Fibroblast of mammary gland (primary cell): ENCODE measurements around the gene RPL10.

Experiments used
- DNase-seq: peaks from one replicate; pipeline ENCODE4 v3.0.0-alpha.2; 2010; ENCODE audit warnings: low read depth
- H3K4me3 ChIP-seq: 2 replicates; pipeline ENCODE4 v1.5.1; 2011; ENCODE audit warnings: low read depth, mild to moderate bottlenecking, low read length, moderate library complexity; ENCODE audit not compliant: control insufficient read depth
- TF ChIP-seq, protein P1 (sequence below): conservative IDR thresholded peaks from 2 replicates; pipeline ENCODE4 v1.5.1; 2011; ENCODE audit warnings: low read depth, low read length, inconsistent platforms; ENCODE audit not compliant: control insufficient read depth, insufficient read depth

Gene RPL10

DNA sequence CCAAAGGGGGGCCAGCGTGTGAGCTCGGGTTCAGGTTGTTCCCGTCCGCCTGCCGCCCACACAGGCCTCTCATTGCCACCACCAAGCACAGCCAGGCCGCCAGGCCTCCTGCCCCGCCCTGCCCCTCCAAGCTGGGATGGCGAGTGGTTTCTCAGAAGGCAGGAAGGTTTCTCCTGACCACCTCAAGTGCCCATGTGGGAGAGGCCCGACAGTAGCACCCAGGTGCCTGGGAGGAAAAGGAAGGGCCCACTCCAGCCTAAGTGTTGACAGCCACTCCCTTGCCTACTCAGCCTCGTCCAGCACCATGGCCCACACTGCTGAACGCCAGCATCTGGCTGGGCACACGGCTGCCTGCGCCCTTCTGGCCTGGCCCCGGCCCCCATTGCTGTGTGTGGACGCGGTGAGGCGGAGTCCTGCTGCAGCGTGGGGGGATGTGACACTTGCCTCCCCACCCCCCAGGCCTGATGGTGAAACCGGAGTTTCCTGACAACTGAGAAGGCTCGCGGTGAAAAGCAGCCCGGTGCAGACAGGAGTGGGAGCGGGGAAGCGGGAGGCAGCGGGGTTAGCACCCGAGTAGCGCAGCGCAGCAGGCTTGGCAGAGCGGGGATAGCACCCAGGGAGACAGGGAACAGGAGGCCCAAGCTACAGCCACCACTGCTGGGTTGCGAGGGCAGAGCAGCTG, 42.9 kb upstream of the RPL10 start:
- no peak for DNase-seq
- TF ChIP-seq, protein P1, sequence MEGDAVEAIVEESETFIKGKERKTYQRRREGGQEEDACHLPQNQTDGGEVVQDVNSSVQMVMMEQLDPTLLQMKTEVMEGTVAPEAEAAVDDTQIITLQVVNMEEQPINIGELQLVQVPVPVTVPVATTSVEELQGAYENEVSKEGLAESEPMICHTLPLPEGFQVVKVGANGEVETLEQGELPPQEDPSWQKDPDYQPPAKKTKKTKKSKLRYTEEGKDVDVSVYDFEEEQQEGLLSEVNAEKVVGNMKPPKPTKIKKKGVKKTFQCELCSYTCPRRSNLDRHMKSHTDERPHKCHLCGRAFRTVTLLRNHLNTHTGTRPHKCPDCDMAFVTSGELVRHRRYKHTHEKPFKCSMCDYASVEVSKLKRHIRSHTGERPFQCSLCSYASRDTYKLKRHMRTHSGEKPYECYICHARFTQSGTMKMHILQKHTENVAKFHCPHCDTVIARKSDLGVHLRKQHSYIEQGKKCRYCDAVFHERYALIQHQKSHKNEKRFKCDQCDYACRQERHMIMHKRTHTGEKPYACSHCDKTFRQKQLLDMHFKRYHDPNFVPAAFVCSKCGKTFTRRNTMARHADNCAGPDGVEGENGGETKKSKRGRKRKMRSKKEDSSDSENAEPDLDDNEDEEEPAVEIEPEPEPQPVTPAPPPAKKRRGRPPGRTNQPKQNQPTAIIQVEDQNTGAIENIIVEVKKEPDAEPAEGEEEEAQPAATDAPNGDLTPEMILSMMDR, result no peak
- H3K4me3 ChIP-seq, result no peak overlapping the region

DNA sequence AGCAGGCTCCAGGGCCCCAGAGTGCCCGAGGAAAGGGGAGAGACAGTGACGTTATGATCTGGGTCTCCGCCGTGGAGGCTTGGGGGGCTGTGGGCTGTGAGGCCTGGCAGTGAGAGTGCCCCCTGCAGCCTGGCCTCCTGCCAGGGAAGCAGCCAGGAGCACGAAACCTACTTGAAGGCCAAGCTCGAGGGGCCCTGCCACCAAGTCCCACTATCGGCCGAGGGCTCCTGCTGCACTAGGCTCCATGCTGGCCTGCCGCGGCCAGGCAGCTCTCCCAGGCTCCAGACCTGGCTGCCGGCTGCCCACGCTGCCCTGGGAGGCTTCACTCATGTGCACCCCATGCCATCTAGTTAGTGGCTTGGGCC, 42.4 kb upstream of the RPL10 start:
- no peak overlapping the region for H3K4me3 ChIP-seq
- DNase-seq, result no peak
- TF ChIP-seq, protein P1, result no peak

DNA sequence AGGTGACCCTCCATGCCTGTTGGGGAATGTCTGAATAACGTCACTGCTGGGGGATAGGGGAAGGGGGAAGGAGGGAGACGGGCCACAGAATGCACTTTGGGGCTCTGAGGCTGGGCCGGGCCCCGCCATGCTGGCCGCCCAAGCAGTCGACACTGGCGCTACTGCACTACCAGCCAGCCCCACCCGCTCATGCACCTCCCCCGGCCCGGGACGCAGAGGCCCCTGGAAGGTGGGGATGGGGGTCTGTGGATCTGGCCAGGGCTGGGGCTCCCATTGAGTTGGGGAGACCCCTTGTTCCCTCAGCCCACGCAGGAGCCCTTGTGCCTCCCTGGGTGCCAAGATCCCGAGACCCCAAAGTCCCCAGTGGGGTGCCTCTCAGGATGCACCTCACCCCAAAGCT, 41.6 kb upstream of the RPL10 start:
- DNase-seq, result no peak
- H3K4me3 ChIP-seq, result no peak overlapping the region
- TF ChIP-seq, protein P1, result no peak

DNA sequence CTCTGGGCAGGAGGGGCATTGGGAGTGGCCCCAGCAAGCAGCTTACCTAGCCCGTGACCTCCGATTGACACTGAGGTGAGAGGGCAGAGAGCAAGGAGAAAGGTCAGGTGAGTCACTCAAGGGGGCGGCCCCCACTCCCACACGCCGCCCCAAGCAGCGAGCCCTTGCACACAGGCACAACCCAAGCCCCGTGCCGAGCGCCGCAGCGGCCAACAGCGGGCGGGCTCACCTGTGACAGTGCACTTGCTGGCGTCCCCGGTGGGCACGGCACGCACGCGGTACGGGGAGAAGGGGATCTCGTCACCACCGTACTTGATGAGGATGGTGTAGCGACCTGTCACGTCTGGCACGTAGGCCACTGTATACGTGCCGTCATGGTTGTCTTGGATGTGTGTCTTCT, 41.0 kb upstream of the RPL10 start:
- TF ChIP-seq, protein P1, result no peak
- no peak overlapping the region for H3K4me3 ChIP-seq
- no peak for DNase-seq

DNA sequence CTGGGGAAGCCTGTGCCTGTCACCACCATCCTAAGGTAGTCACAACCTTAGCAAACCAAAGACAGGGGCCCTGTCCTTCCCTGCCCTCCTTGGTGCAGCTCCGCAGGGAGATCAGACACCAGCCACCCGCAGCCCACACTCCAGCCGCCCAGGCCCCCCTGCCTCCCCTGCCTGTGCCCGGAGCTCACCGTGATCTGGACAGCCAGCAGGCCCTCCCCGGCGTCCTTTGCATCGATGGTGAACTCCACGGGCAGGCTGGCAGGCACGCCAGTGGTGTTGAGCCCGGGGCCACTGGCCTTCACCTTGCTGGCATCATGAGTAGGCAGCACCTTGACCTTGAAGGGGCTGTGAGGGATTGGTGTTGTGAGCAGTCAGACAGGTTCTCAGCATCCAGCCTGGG, 40.2 kb upstream of the RPL10 start:
- H3K4me3 ChIP-seq, result no peak overlapping the region
- TF ChIP-seq, protein P1, result no peak
- no peak for DNase-seq

DNA sequence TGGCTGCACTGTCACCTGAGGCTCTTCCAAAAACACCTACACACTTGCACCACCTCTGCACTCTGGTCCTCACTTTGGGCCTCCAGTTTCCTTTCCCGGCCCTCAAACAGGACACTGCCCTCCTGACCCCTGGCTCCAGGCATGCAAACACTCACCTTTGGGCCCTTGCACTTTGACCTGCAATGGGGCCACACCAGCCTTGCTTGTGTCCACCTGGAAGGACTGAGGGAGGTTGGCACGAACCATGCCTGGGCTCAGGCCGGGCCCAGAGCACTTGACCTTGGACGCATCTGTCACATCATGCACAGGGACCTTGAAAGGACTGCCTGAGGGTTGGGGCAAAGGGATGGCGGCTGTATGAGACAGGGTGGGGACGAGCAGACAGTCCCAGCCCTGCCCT, 39.3 kb upstream of the RPL10 start:
- no peak overlapping the region for H3K4me3 ChIP-seq
- TF ChIP-seq, protein P1, result no peak
- no peak for DNase-seq

DNA sequence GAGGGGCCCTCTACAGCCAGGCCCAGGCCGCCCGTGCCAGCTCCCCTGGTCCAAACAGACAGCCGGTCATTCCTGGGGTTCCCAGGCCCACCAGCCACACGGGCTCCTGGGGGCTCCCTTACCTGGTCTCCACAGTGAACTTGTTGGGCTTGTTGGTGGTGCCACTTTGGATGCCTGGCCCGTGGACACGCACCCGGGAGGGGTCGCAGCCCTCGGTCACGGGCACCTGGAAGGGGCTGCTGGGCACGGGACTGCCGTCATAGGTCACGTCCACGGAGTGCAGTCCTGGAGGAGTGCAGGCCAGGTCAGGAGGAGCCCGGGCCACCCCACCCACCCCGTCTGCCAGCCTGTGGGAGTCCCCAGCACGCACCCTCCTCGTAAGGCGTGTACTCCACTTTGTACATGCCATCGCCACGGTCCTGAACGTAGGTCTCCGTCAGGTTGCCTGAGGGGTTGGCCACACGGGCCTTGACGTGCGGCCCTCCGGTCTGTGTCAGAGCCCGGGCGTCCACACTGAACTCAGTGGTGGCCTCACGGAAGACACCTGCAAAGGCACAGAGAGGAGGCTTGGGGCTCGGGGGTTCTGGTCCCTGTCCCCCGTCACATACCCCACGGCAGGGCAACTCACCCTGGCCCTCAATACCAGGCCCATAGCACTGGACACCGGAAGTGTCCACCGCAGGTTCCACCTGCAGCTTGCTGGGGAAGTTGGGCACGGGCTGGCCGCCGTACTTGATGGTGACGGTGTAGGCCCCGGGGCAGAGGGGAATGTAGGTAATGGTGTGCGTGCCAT, 38.6 kb upstream of the RPL10 start:
- H3K4me3 ChIP-seq, result no peak overlapping the region
- TF ChIP-seq, protein P1, result no peak

More for the DNA sequence above, 38.6 kb upstream of the RPL10 start:
- DNase-seq, result no peak
